DMS79 treated with DMSO at 0.1 percent for 48 hours (cell line): Measurements from ENCODE around the gene NAP1L4.
"Not testable (repeated sequence)": the region's sequence is repeated elsewhere in the genome, so short reads cannot be mapped to it uniquely, and the experiment has no call there.

Experiments used
- DNase-seq: peaks from one replicate; lab custom pipeline; 2025; lab: John Stamatoyannopoulos, UW

NAP1L4 gene

GRCh38 chr11:2958251-2958650, 33.9 kb downstream of the NAP1L4 start:
- DNase-seq: no peak

- no peak for DNase-seq
Observed at GRCh38 chr11:2955906-2956476, 36.1 kb downstream of the NAP1L4 start.

GRCh38 chr11:2954263-2954662, 37.9 kb downstream of the NAP1L4 start:
- DNase-seq: no peak

- no peak for DNase-seq
Observed at GRCh38 chr11:2952290-2952689, 39.8 kb downstream of the NAP1L4 start.

- DNase-seq: no peak
Observed at GRCh38 chr11:2951231-2952110, 40.7 kb downstream of the NAP1L4 start.

GRCh38 chr11:2950825-2951224, 41.3 kb downstream of the NAP1L4 start:
- DNase-seq: no peak

GRCh38 chr11:2949920-2950319, 42.2 kb downstream of the NAP1L4 start:
- DNase-seq: no peak

GRCh38 chr11:2947744-2948143, 44.4 kb downstream of the NAP1L4 start:
- no peak for DNase-seq

GRCh38 chr11:2945757-2946287, 46.3 kb downstream of the NAP1L4 start:
- no peak for DNase-seq

GRCh38 chr11:2945031-2945756, 46.9 kb downstream of the NAP1L4 start:
- DNase-seq: no peak

- DNase-seq: no peak
Observed at GRCh38 chr11:2944530-2944929, 47.6 kb downstream of the NAP1L4 start.

- DNase-seq: no peak
Observed at GRCh38 chr11:2943711-2944118, 48.4 kb downstream of the NAP1L4 start.

GRCh38 chr11:2942872-2943710, 49.0 kb downstream of the NAP1L4 start:
- no peak for DNase-seq

- no peak for DNase-seq
Observed at GRCh38 chr11:2942447-2942846, 49.7 kb downstream of the NAP1L4 start.

GRCh38 chr11:2940921-2941821, 51.0 kb downstream of the NAP1L4 start:
- no peak for DNase-seq

- DNase-seq: no peak
Observed at GRCh38 chr11:2940147-2940920, 51.8 kb downstream of the NAP1L4 start.

- DNase-seq: not testable (repeated sequence)
Observed at GRCh38 chr11:2938458-2939418, 53.4 kb downstream of the NAP1L4 start.

GRCh38 chr11:2937641-2938457, 54.3 kb downstream of the NAP1L4 start:
- not testable (repeated sequence) for DNase-seq
